Stimulated activated CD4-positive, alpha-beta T cell treated with anti-CD3 and anti-CD28 coated beads, Interleukin-1b, Interleukin-23, amount 100 ng/mL, for 24 hours (primary cell): ENCODE measurements around the gene HELZ2.

Source experiments
- DNase-seq, 4 experiments: peaks; one replicate each; pipeline ENCODE4 v3.0.0-alpha.2; 2020; ENCODE audit warnings: low read depth in 4 of 4, low spot score in 1 of 4

Gene HELZ2

DNA sequence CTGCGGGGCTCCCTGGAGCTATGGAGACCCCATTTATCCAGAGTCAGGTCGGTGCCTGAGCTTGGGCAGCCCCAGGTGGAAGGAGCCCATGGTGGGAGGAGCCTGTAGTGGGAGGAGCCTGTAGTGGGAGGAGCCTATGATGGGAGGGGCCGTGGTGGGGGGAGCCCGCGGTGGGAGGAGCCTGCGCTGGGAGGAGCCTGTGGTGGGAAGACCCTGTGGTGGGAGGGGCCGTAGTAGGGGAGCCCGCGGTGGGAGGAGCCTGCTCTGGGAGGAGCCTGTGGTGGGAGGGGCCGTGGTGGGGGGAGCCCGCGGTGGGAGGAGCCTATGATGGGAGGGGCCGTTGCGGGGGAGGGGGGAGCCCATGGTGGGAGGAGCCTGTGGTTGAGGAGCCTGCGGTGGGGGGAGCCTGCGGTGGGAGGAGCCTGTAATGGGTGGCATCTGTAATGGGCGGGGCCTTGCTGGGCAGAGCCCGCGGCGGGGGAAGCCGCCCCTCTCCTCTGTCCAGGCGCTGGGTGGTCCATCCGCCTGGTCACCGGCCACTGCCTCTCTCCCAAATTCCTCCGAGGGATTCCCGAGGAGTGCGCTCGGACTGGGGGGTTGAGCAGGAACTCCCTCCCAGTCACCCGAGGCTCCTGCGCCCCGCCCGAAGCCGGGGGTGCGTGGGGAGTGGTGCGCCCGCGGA lies 20.6 kb downstream of the HELZ2 start:
- peak; percentile 64 to 84 (median 76) for DNase-seq

DNA sequence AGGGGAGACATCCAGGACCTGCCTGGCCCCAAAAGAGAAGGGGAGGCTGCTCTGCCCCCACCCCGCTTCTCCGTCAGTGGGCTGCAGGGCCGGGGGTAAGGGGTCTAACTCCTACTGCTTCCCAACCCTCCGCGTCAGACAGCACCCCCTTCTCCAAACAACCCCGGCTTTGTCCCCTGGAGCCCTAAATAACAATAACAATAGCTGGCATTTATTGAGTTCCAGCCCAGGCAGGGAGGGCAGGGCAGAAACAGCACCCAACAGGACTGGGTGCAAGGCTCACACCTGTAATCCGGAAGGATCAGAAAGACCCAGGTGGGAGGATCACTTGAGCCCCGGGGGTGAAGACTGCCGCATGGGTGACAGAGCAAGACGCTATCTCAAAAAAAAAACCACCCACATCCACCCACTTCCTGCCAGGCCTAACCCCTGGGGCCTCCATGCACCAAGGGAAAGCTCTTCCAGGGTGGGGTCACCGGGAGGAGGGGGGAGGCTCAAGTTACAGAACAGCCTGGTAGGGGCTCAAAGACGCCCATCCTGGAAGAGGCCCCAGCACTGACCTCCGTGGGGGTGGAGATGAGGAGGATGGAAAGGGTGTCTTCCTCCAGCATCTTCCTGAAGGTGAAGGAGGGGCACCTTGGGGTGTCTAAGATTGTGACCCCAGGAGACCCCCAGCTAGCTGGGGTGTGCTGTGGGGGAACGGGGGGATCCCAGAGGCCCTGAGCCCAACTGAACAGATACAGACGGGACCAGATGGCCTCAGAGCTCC lies 21.4 kb downstream of the HELZ2 start:
- DNase-seq: no peak

DNA sequence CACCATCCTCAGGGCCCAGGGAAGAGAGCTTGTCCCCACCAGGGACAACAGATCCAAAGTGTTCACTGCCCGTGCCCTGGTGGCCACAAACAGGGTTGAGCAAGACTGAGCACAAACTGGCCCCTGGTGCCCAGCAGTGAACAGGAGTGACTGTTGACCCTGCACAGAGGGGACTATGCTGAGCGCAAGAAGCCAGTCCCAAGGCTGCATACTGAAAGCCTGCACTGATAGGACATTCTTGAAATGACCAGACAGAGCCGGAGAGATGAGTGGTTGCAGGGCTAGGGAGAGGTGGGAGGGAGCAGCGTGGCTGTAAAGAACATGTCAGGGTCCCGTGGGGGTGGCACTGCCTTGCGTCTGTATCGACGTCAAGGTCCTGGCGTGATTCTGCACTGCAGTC lies 23.0 kb downstream of the HELZ2 start:
- DNase-seq: no peak

DNA sequence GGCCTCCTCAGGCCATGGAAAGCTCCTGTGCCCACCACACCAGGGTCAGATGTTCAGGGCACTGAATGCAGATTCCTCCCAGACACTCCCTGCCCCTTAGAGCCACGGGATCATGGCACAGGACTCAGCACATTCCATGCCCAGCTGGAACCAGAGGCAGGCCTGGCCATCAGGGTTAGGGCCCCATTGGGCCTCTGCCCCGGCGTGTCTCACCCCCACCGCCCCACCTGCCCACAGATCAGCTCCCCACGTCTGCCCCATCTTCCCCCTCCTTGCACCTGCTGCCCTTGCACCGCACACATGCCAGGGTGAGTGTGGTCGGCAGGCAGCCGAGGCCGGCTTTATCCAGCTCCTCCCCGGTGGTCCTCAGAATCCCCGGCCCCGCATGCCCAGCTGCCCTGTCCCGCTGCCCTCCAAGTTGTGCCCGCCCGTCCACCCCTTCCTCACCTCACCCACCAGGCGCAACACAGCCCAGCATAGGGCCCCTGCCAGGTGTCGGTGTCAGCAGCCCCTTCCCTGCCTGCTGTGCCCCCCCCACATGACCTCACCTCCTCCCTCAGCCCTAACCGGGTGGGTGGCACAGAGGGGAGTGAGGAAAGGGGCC lies 24.3 kb downstream of the HELZ2 start:
- DNase-seq: no peak

DNA sequence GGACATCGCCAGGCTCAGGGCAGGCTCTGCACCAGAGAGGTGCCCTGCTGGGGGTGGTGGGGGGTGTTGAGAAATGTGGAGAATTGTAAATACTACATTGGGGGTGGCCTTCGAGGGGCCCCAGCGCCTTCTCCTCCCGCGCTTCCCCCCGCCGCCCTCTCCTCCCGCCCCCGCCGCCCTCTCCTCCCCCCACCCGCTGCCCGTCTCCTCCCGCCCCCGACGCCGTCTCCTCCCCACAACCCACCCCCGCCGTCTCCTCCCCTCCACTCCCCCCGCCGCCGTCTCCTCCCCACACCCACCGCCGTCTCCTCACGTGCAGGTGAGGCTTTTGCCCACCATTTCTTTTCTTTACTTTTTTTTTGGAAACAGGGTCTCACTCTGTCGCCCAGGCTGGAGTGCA lies 25.0 kb downstream of the HELZ2 start:
- DNase-seq: no peak

DNA sequence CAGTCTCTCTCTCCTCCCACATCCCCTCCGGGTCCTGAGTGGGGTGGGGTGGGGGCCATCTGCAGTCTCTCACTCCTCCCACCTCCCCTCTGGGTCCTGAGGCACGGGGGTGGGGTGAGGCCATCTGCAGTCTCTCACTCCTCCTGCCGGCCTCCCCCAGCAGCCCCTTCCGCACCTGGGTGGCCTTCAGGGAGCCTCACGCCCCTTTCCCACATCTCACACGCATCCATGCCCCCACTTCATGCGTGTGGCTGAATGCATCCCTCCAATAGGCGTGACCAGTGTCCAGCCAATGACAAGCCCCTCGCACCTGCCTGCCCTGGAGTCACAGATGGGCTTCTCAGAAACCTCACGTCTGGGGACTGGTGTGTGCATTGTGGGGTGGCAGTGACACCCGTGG lies 25.5 kb downstream of the HELZ2 start:
- no peak for DNase-seq

DNA sequence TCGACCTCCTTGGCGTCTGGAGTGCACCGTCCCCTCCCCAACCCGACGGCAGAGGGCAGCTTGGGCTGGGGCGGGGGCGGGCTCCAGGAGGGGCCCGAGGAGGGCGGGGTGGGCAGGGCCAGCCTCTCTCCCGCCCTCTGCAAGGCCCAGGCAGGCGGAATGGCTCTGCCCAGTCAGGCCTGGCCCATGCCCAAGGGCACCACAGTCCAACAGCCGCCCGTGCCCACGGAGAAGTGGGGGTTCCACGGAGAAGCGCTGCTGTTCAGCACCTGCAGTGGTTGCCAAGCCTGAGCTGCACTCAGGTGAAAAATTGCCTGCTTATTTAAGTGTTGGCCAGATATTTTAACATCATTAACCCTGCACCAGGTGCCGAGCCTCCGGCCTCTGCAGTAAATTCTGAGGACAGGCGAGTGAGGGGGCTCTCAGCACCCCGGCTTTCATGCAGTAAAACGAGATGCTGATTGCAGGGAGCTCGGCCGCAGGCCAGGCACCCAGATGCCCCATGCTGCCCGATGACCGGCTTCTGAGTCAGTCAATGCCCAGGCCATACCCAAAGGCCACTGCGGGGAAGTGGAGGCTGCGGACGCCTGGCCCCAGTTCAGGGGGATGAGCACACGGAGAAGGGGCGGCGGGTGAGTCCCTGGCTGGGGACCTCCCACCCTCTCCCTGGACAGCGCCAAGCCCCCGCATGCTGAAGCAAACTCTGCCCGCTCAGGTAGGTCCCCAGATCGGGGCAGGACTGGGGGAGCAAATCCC lies 26.1 kb downstream of the HELZ2 start, which contains the start of gene SRMS:
Gene SRMS (minus strand): TSS at position 25 of the 756 bp plus-strand sequence. CDS start 286 bp downstream, outside the sequence.
- no peak for DNase-seq

DNA sequence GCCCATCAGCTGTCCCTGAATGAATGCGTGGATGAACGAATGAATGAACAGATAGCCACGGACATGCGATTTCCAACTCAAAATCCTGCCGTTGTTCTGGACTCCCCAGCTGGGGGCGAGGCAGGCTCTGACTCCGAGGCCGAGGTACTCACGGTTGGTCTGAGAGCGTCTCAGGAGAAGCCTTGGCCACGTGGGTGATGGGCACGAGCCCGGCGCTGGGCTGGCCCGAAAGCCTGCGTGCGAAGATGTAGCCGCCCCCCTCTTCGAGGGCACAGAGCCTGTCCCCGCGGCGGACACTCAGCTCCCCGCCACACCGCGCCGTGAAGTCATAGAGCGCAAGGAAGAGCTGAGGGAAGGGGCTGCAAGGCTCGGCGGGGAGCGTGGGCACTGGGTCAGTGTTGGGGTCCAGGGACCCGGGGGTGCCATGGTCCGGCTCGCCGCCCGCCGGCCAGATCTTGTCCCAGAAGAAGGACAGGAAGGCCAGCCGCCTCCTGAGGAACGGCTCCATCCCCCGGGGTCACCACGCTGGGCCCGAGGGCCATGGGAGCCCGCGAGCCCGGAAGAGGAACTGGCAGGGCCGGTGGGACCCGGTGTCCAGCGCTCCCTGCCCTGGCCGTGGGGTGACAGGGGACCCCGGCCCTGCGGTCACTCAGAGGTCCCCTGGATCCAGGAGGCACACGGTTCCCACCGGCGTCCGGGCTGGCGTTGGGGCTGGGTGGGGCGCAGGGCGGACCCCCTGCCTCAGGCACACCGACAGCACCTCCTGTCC lies 26.9 kb downstream of the HELZ2 start:
- no peak for DNase-seq

DNA sequence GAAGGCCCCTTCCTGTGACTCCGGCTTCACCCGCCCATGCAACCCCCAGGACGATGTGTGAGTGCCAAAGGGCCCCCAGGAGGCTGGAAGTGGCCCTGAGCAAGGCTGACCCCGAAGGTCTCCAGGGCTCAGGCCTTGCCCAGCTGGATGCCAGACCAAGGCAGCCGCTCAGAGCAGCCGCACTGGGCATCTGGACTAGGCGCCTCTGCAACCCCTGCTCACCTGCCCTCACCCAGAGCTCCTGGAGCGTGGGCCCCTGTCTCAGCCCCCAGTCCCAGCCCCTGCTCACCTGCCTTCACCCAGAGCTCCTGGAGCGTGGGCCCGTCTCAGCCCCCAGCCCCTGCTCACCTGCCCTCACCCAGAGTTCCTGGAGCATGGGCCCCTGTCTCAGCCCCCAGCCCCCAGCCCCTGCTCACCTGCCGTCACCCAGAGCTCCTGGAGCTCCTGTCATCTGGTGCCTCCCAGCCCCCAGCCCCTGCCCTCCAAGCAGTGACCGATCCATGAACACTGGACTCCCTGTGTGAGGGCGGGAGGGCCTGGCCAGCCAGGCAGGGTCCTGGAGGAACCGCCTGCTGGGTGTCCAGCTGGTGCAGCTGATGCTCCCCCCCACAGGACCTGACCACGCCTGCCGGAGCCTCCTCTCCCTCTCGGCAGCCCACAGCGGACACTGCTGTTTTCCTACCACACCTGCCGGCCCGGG lies 27.6 kb downstream of the HELZ2 start:
- no peak for DNase-seq

DNA sequence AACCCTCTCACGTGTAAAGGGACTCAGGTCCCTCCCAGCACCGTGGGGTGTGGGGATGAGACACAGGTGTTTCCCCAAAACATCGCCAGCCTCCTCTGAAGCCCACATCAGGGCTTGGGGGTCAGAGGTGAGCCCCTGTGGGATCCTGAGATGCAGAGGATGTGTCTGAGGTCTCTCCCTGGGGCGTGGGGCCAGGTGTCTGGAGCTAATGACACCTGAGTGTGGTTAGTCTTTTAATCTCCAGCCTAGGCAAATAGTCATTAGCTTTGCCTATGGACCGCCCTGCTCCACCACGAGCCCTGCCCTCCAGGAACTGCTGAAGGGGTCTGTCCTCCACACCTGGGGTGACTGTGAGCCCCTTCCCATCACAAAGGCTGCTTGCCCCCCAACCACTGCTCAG lies 28.2 kb downstream of the HELZ2 start:
- DNase-seq: no peak

DNA sequence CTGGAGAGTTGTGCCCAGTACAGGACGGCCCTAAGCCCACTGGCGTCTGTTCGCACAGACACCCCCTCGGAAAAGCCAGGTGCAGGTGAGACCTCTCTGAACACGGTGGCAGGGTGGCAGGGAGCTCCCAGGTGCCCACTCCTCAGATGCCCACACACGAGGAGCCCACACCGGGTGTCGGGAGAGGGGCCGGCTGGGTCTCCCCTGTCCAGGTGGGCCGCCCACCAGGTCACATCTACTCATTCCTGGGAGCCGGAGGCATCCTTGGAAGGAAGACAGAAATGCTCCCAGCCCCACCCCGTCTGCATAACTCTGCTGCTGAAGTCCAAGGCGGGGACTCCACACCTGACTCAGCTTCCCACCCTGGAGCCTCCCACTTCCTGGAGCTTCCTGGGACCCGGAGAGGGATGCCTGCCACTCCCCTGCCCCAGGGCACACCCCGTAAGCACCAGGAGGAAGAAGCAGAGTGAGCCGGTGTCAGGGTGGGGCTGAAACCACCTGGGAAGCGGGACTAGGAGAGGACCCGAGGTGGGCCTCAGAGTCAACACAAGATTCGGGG lies 29.0 kb downstream of the HELZ2 start:
- DNase-seq: no peak

DNA sequence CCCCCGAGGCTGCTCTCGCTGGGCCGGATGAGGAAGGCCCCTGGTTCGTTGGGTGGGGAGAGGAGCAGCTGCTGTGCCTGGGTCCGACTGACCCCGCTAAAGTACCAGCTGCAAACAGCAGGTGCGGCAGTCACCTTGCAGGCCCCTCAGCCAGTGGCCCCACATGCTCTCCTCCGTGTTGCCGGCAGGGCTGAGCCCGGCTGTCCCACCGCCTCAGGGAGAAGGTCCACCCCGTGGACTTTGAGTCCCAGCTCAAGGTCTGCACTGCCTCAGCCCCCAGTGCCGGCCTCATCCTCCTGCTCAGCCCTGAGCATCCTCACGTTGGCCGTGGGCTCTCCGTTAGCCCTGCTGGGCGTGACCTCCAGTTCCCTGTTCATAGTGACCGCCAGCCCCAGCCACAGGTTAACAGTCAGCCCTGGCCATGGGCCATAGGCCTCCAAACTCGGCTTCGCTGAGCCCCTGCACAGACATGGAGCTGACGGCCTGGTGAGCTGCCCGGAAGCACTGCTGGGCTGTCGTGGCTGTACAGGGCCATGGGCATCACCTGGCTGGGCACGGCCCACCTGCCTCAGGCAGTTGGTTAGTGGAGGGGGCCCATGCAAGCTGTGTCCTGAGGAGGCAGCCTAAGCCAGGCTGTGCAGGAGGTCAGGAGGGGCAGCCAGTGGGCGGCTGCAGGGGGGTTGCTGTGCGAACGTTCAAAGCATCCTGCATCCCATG lies 29.6 kb downstream of the HELZ2 start:
- no peak for DNase-seq

DNA sequence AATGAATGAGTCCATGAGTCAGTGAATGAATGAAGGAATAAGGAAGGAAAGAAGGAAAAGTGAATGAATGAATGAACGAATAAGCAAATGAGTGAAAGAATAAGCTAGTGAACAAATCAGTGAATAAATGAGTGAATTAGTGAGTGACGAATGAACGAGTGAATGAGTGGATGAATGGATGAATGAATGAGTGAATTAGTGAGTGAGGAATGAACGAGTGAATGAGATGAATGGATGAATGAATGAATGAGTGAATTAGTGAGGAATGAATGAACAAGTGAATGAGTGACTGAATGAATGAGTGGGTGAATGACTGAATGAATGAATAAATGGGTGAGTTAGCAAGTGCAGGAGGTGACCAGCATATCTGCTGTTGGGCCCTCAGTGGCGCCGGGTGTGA lies 30.3 kb downstream of the HELZ2 start:
- DNase-seq: no peak

DNA sequence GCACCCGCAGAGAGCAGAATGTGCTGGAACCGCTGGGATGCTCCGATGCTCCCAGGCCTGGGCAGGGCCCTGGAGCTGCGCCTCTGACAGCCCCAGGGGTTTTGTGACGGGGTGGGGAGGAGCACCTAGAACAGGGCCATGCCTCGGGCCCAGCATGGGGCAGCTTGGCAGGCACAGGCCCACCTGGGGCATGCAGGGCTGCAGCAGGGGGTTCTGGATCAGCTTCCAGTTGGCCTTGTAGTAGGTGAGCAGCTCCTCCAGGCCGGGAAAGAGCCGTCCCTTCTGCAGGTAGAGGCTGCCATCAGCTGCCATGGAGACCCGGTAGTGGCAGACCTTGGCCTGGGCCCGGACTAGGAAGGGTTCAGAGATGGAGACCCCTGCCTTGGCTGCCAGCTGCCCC lies 30.9 kb downstream of the HELZ2 start:
- no peak for DNase-seq

DNA sequence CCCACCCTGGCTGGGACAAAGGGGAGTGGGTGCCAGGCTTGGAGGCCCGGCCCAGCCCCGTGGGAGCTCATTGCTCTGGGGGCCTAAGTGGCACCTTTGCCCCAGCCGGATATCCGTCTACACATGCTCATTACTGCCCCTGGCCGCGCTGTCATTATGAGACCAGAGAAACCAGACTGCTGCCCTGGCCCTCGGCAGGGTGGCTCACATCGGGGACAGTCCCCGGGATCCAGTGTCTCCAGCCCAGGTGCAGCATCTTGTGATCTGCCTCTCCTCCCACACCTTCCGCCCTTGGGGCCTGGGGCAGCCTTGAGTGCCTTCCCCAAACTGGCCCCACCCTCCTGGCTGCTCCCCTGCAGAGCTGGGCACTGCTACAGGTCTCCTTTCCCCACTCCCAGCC lies 31.3 kb downstream of the HELZ2 start:
- no peak for DNase-seq

DNA sequence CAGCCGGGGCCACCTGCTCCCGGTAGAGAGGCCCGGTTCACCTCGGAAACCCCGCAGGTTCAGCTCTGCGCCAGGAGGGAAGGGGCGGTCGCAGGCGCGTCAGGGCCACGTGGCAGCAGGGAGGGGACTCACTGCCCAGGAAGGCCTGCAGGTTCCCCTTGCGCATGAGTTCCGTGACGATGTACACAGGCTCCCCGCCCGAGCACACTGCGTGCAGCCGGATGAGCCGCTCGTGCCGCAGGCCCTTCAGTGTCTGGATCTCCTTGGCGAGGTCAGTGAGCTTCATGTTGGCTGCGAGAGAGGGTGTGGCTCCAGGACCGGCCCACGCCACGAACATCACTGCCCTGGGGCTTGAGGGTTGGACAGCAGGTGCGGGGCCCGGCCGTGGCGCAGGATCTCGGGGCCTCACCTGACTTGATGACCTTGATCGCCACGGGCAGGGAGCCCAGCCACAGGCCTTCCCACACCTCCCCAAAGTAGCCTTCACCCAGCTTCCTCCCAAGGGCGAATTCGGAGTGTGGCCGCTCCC lies 31.9 kb downstream of the HELZ2 start:
- no peak for DNase-seq

DNA sequence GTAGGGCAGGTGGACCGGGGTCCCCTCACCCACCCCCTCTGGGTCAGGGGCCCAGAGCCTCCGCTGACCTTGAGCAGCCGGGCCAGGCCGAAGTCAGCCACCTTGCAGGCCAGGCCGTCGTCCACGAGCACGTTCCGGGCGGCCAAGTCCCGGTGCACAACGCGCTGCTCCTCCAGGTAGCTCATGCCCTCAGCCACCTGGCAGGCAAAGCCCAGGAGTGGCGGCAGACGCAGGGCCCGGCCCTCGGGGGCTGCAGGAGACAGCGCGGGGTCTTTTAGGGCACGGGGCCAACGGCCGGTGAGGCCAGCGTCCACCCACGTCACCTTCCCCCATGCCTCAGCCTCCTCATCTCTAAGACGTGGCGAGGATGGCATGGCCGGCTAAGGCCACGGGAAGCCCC lies 32.7 kb downstream of the HELZ2 start:
- DNase-seq: no peak

DNA sequence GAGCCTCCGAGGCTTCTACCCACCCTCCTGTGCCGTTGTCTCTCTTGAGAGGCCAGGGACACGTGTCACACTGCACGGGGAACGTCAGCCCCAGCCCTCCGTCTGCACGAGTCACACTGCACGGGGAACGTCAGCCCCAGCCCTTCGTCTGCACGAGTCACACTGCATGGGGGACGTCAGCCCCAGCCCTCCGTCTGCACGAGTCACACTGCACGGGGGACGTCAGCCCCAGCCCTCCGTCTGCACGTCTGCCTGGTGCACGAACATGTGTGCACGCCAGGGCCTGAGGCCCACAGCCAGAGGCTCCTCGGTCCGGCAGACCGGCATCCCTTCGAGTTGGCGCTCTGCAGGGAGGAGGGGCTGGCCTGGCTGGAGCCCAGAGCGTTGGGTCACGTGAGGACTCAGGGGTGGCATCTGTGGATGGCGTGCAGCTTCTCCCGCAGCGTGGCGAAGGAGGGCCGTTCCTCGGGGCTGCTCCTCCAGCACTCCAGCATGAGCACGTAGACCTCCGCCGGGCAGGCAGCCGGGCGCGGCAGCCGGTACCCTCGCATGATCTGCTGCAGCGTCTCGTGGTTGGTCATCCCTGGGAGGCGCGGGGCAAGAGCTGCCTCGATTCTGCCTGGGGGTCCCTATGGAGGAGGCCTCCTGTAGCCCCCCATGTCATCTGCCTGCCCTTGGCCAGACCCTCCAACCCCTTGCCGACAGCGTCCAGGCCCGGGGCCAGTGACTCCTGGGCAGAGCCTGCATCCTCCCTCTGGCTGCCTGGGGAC lies 33.4 kb downstream of the HELZ2 start:
- DNase-seq: no peak
